NCI-H2107 treated with DMSO at 0.1 percent for 48 hours (cell line): Measurements from ENCODE around the gene ZSCAN9.

Experiments used
- DNase-seq: peaks from one replicate; lab custom pipeline; 2025; ENCODE audit not compliant: unreplicated experiment; lab: John Stamatoyannopoulos, UW

The ZSCAN9 gene

DNA sequence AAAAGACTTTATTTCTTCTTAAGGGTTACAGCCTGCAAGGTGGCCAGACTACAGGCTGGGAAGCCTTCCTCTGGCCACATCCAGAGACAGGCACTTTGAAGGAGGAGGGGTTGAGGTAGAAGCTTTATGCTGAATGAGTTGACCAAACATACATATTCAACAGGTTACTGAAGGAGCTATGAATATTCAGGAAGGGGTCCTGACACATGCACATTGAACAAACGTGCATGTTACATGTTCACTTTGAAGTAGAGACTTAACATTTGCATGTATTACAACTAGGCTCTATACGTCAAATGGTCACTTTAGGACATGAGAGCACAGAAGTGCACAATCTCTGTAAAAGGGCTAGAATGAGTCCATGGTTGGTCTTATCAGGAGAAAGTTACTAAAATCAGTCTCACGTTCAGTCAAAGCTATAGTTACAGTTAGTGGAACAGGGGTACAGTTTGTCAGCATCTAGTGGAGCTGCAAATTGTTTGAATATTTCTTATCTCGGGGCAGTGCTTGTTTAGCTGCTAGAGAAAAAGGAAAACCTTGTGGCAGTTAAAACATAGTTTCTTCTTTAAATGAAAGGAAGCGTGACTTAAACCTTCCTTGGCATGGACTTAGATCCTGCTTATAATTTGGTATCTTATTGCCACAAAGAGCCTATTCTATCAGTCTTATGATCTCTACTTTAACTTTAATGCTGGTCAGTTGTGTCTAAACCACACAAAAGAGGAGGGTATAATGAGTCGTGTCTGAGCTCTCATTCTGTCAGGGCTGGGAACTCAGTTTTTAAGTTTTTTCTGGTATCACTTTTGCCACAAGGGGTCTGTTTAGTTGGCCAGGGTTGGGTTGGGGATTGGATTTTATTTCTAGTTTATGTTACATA is 4.6 kb upstream of the ZSCAN9 start:
- DNase-seq: no peak

- no peak for DNase-seq
These were observed 682 bp upstream of the ZSCAN9 start for GRCh38 chr6:28224131-28225055.

DNA sequence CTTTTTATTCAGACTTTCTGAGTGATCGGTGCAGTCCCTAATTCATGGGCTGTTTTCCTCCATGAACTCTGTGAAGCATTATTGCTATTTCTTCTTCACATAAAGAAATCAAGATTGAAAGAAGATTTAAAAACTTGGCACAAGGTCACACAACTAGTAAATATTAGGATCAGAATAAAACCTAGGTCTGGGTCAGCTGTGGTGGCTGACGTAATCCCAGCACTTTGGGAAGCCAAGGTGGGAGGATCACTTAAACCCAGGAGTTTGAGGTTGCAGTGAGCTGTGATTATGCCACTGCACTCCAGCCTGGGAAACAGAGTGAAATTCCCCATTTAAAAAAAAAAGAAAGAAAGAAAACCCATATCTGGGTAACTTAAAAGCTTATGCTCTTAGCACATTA is 1.4 kb downstream of the ZSCAN9 start:
- DNase-seq: no peak

DNA sequence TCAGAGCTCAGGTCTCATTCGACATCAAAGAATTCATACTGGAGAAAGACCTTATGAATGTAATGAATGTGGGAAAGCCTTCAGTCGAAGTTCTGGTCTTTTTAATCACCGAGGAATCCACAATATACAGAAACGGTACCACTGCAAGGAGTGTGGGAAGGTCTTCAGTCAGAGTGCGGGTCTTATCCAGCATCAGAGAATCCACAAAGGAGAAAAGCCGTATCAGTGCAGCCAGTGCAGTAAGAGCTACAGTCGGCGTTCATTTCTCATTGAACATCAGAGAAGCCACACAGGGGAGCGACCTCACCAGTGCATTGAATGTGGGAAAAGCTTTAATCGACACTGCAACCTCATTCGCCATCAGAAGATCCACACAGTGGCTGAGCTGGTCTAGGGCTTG is 7.7 kb downstream of the ZSCAN9 start:
- DNase-seq: no peak

DNA sequence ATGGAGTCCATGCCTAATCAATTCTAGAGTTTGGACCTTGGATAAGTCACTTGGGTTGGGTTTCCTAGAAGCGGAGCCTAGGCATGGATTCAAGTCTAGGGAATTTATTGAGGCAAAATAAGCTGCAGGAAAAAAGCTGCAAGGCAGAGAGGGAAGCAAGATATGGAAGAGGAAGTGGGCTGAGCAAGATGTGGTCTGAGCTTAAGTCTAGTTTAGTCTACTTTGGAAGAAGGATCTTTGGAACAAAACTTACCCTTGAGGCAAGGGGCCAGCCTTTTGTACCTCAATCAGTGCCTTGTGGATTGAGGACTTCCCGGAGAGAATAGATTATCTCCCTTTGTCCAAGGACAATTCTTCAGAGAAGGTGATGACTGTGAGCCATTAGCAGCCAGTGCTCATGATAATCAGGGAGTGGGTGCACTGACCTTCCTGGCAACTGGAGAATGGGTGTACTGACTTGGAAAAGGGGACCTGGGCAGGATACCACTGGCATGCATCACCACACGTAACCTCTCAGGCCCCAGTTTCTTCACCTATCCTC is 10.9 kb downstream of the ZSCAN9 start:
- DNase-seq: no peak

DNA sequence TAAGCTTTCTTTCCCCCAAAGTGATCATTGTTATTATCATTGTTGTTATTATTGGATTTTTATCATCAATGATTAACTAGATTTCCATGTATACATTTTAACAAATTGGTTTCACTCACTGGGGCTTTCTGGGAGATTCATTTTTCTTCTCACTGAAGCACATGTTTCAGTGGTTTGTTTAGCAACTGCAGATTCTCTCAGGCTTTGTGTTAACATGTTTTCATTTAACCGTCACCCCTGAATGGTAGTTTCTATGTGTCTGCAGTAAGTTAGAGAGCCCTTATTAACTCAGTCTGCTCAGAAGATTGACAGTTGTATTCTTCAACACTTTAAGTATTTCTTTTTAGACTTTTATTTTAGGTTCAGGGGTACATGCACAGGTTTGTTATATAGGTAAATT is 14.6 kb downstream of the ZSCAN9 start:
- no peak for DNase-seq

GRCh38 chr6:28240471-28240870 is 15.4 kb downstream of the ZSCAN9 start:
- no peak for DNase-seq

DNA sequence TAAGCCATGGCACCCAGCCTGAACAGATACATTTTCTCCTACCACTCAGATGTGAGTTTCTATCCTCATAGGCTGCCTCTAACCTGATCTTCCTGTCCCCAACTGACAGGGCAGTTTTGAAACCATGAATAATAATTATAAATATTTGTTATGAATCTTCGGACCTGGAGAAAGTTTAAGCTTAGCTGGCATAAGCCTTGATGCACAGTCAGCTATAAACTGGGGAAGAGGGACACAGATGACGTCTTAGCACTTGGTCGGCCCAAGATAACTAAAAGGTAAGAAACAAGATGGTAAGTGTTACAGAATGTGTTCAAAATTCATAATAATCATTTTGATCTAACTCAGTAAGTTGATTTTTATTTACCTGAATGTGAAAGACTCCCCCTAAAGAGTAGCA is 18.9 kb downstream of the ZSCAN9 start:
- no peak for DNase-seq

- no peak for DNase-seq
These were observed 20.3 kb downstream of the ZSCAN9 start for GRCh38 chr6:28245206-28245941.

GRCh38 chr6:28248916-28249315 is 23.8 kb downstream of the ZSCAN9 start:
- DNase-seq: no peak

DNA sequence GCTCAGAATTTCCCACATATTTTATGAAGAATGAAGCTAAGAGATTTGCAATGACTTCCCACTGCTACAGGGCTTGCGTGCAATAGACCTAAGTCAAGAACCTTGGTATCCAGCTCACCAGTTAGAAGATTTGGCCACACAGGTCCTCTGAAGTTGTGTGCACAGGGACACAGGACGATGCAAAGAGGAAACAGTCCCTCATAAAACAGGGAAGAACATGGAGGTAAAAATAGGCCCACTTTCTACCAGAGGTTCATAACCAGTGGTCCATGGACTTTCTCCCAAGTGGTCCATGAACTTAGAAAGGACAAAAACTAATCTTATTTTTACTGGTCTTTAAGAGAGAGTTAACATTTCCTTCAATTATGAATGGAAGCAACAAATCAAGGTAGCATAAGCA is 25.7 kb downstream of the ZSCAN9 start:
- DNase-seq: no peak

DNA sequence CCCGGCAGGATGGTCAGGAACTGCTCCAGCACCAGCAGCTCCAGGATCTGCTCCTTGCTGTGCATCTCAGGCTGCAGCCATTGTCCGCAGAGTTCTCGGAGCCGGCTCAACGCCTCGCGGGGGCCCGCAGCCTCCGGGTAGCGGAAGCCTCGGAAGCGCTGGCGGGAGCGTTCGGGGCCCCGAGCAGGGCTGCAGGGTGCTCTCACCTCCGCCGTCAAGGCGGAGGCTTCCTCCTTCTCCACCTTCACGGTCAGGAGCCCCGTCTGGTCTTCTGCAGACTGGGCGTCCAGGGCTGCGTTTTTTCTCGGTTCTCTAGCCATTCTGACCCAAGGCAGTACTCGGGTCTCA is 26.6 kb downstream of the ZSCAN9 start:
- no peak for DNase-seq

- DNase-seq: peak; percentile 51
These were observed 27.2 kb downstream of the ZSCAN9 start, which contains the start of gene ZKSCAN4 for GRCh38 chr6:28252009-28252975. TSS of gene ZKSCAN4 (minus strand) at chr6:28252269. CDS start at chr6:28251980, 289 bp downstream.

DNA sequence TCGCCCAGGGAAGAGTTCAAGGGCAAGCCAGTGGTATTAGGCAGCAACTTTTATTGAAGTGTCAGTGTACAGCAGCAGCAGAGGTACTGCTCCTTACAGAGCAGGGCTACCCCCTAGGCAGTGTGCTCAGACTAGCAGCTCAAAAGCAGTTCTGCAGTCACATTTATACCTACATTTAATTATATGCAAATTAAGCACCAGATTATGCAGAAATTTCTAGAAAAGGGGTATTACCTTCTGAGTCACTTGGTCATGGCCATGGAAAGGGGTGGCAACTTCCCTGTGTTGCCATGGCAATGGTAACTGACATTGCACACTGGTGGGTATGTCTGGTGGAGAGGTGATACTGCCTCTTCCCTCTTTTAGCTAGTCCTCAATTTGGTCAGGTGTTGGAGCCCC is 29.0 kb downstream of the ZSCAN9 start:
- no peak for DNase-seq

- DNase-seq: no peak
These were observed 32.0 kb downstream of the ZSCAN9 start for GRCh38 chr6:28257042-28257441.

GRCh38 chr6:28258877-28259777 is 34.1 kb downstream of the ZSCAN9 start, which contains the start of gene NKAPL:
TSS of gene NKAPL (plus strand) at chr6:28259297. CDS start at chr6:28259372, 75 bp downstream.
- DNase-seq: no peak

GRCh38 chr6:28263922-28264321 is 38.8 kb downstream of the ZSCAN9 start:
- DNase-seq: no peak

GRCh38 chr6:28264834-28265401 is 39.8 kb downstream of the ZSCAN9 start:
- no peak for DNase-seq
